Amniotic epithelial cell (primary cell): ENCODE results near the gene KCNAB2.

Experiments
- DNase-seq: peaks from one replicate; pipeline ENCODE4 v3.0.0-alpha.2; 2010; ENCODE audit warnings: low read depth

KCNAB2 gene

GRCh38 chr1:6109688-6110087 lies 64.0 kb downstream of the KCNAB2 start:
- DNase-seq = no peak

- no peak for DNase-seq
Observed at GRCh38 chr1:6110326-6110725, 64.6 kb downstream of the KCNAB2 start.

GRCh38 chr1:6111571-6111970 lies 65.9 kb downstream of the KCNAB2 start:
- no peak for DNase-seq

GRCh38 chr1:6111991-6112689 lies 66.5 kb downstream of the KCNAB2 start:
- DNase-seq = no peak

DNA sequence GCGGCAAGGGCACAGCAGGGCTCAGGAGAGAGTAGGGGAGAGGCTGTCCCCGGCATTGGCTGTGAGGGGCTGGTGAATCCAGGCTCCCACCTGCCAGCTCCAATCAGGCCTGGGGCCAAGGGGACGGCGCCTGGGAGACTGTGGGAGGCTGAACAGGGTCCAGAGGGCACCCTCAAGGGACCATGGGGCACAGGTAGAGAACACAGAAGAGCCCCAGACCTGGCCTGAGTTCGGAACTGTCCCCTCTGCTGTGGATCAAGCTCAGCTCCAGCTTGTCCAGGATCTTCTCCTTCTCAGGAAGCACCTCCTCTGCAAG lies 67.0 kb downstream of the KCNAB2 start:
- DNase-seq = no peak

DNA sequence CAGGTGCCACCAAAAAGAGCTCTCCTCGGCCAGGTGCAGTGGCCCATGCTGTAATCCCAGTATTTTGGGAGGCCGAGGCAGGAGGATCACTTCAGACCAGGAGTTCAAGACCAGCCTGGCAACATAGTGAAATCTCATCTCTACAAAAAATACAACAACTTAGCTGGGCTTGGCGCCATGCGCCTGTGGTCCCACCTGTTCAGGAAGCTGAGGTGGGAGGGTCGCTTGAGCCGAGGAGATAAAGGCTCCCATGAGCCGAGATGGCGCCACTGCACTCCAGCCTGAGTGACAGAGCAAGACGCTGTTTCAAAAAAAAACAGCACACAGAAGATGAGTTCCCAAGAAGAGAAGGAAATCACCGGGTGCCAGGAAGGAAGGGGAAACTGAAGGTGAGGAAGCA lies 67.4 kb downstream of the KCNAB2 start:
- DNase-seq = no peak

DNA sequence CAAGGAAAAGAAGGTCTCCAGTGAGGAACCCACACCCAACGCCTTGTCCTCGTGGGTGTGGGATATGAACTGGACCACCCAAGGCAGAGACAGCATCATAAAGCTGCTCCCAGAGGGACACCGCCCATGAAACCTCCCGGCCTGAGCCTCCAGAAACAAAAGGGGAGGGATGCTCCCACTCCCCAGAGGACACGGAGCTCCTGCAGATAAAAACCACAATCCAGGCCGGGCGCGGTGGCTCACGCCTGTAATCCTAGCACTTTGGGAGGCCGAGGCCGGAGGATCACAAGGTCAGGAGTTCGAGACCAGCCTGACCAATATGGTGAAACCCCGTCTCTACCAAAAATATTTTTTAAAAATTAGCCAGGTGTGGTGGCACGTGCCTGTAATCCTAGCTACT lies 68.1 kb downstream of the KCNAB2 start:
- no peak for DNase-seq

DNA sequence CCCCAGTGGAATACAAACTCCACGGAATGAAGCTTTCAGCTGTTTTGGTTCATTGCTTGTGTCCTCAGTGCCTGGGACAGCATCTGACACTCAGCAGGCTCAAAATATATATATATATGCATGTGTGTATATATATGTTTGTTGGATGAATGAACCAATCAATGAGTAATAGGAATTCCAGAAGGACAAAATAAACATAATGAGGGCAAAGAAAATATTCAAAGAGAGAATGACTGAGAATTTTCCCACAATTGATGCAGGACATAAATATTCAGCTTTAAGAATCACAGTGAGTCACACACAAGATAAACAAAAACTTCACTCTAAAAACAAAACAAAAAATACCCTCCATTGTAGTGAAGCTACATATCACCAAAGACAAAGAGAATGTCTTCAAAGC lies 70.4 kb downstream of the KCNAB2 start:
- DNase-seq = peak; percentile 2

DNA sequence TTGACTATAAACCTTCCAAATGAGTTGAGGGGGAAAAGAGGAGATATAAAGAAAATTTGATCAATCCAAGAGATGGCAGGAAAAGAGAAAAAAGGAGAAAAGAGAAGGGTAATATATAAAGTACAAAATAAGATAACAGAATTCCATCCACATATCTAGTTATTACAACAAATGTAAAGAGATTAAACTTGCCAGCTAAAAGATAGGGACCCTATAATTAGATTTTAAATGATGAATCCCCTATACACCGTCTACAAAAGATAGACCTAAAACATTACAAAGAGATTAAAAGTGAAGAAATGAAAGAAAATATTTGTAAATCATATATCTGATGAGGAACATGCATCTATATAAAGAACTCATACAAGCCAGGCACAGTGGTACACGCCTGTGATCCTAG lies 71.4 kb downstream of the KCNAB2 start:
- DNase-seq = no peak

GRCh38 chr1:6117624-6118023 lies 71.9 kb downstream of the KCNAB2 start:
- no peak for DNase-seq

- peak; percentile 39 for DNase-seq
Observed at GRCh38 chr1:6118415-6118814, 72.7 kb downstream of the KCNAB2 start.

DNA sequence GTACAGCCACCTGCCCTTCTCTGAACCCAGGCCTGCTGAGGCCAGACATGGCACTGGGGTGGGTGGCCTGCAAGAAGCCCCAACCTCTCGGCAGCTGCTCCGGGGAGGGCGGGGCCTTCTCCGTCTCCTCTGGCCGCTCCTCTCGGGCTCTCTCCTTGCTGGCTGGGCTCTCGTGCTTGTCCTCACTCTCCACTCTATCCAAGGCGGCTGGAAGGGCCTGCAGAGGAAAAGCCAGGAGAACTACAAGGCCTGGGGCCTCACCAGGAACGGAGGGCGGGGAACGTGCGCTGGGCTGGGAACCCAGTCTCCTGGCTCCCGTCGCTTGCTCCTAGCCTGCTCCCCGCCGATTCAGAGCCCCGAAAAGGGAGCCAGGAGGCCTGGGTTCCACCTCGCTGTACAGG lies 75.3 kb downstream of the KCNAB2 start:
- no peak for DNase-seq

- DNase-seq = no peak
Observed at GRCh38 chr1:6121651-6122370, 76.1 kb downstream of the KCNAB2 start.

DNA sequence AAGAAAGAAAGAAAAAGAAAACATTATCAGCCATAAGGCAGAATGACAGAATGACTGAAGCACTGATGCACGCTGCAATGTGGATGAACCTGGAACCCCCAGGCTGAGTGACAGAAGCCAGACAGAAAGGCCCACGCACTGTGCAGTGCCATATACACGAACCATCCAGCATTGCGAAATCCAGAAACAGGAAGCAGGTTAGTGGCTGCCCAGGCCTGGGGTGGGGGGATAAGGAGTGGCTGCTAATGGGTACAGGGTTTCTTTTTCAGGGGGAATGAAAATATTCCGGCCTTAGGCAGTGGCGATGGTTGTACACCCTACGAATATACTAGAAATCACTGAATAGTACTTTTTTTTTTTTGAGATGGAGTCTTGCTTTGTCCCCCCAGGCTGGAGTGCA lies 77.4 kb downstream of the KCNAB2 start:
- DNase-seq = no peak

DNA sequence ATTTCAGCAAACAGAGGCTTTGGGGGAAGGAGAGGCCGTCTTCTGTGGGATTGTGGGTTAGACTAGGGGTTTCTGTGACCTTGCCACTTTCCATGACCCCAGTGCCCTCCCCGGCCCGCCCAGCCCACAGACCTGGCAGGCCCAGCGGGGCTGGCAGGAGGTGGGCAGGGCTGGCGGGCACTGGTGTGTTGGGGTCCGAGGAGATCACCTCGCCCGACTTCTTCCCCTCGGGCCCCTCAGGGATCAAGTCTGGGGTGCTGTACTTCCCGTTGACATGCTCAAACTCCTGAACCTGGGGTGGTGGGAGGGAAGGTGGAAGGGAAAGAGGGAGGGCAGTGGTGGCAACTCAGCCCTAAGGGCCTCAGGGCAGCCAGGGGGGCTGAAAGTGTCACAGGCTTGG lies 78.1 kb downstream of the KCNAB2 start:
- no peak for DNase-seq

GRCh38 chr1:6124341-6124740 lies 78.7 kb downstream of the KCNAB2 start:
- no peak for DNase-seq

- DNase-seq = no peak
Observed at GRCh38 chr1:6124746-6125365, 79.2 kb downstream of the KCNAB2 start.

DNA sequence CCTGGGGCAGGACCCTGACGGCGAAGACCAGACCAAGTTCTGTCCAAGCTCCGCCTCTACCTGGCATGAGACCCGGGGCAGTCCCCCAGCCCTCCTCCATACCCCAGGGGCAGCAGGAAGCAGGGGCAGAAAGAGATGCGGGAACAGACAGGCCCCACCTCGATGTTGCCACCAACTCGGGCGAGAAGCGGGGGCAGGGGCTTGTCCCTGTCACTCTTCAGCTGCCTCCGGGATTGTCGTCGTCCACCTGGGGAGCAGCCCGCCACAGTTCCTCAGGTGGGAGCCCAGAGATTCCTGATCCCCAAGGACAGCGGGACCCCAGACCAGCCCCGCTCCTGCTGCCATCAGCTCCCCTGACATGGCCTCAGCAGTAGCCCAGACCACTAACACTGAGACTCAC lies 79.7 kb downstream of the KCNAB2 start:
- no peak for DNase-seq

GRCh38 chr1:6126028-6126427 lies 80.3 kb downstream of the KCNAB2 start:
- DNase-seq = no peak

DNA sequence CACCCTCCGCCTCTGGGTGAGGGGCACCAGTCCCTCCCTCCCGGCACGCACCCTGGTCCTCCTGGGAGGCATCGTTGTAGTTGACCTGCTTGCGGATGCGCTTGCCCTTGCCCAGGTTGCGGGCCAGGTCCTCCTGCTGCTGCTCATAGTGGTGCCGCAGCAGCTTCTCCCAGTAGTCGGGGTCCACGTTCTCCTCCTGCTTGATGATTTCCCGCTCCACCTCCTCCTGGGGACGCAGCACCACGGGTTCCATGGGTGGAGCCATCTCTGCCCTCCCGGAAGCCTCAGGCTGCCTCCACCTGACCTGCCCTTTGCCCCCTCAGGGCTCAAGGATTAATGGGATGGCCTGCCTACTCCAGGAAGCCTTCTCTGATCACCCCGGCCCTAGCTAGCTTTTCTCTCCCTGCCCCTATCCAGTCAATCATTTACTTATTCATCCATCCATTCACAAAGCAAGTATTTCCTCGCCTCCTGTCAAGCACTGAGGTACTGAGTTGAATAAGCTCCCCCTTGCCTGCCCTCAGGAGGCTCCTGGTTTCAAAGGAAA lies 80.9 kb downstream of the KCNAB2 start:
- DNase-seq = no peak

DNA sequence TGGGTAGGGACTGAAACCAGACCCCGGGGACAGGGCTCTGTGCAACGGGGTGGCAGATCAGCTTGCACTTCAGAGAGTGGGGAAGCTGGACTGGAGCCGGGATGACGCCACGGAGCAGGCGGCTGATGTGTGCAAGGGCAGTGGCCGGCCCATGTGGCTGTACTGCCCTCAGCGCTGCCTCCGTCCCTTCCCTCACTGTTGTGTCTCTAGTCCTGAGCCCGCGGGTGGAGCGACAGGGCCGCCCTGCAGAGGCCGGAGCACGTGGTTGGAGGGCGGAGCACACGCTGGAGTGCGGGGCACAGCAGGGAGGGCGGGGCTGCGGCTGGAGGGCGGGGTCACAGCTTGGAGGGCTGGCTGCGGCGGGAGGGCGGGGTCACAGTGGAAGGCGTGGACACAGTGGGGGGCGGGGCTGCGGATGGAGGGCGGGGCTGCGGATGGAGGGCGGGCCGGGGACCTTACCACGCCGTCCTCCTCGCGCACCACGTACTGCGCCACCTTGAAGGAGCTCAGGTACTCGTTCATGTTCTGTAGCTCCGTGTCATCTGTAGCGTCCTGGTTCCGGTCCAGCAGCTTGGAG lies 82.0 kb downstream of the KCNAB2 start:
- DNase-seq = peak; percentile 33

DNA sequence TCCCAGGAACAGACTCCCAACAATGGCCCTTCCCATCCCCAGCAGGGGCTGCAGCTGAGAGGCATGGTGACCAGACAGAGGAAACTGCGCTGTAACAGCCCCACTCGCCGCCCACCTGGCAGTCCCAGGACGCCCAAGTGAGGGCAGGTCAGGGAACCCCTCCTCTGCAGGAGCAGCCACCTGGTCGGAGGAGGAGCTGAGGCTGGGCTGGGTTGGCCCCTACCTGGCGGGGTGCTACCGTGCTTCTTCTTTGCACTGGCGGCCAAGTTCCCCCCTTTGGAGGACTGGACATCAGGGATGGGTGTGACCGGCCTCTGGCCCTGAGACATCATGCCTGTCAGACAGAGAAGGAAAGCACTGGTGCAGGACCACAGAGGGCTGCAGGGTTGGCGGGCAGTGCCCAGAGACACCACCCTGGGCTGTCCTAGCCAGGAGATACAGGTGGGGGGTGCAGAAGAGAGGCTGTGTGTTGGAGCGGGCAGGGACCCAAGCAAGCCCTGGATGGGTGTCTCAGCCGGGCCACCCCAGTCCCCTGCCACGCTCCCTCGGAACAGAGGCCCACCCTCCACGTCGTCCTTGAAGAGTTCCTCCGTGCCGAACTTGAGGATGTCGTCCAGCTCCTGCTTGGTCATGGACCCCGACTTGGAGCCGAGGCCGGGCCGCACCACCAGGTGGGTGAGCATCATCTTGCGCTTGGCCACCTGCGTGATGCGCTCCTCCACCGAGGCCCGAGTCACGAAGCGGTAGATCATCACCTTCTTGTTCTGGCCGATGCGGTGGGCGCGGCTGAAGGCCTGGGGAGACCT lies 82.8 kb downstream of the KCNAB2 start:
- DNase-seq = no peak
